ENCODE data around the gene CXCL8.

CXCL8 gene

GRCh38 chr4:73706811-73707210 lies 33.6 kb upstream of the CXCL8 start:
- Histone ChIP-seq H3K9me3 (ENCODE audit: insufficient read depth, low read length) (no peaks in the 10 kb centered on the region), H3K4me2 (ENCODE audit: low read length) (no peak overlapping the region), H3K27ac (ENCODE audit: low read length) (no peak overlapping the region), H4K20me1 (ENCODE audit: insufficient read depth, low read length) (no peaks in the 10 kb centered on the region), H3K9ac (ENCODE audit: low read length) (no peak overlapping the region), H3K27me3 (ENCODE audit: low read depth, low read length) (peaks cover 6% of the 10 kb centered on the region; the same call in 1 of the 2 replicates), H3K36me3 (replicated peaks; ENCODE audit: low read depth, low read length) (no peaks in the 10 kb centered on the region), H2AFZ (ENCODE audit: low read depth, low read length) (no peak overlapping the region), H3K4me1 (ENCODE audit: low read length) (no peaks in the 10 kb centered on the region), H3K4me3 (ENCODE audit: low read length) (no peak overlapping the region), H3K79me2 (ENCODE audit: low read length) (no peaks in the 10 kb centered on the region)
- TF ChIP-seq EZH2phosphoT487 (IDR thresholded peaks at IDR 0.05; ENCODE audit: low read depth) (no peak), CTCF (IDR thresholded peaks at IDR 0.05; ENCODE audit: low read depth, low read length) (no peak)

GRCh38 chr4:73707269-73707875 lies 33.0 kb upstream of the CXCL8 start:
- no peak for TF ChIP-seq CTCF (IDR thresholded peaks at IDR 0.05; ENCODE audit: low read depth, low read length)
- no peak for TF ChIP-seq EZH2phosphoT487 (IDR thresholded peaks at IDR 0.05; ENCODE audit: low read depth)
- Histone ChIP-seq H3K27ac (ENCODE audit: low read length) (no peak overlapping the region), H3K4me1 (ENCODE audit: low read length) (no peaks in the 10 kb centered on the region), H3K4me2 (ENCODE audit: low read length) (no peak overlapping the region), H3K79me2 (ENCODE audit: low read length) (no peaks in the 10 kb centered on the region), H2AFZ (ENCODE audit: low read depth, low read length) (no peak overlapping the region), H3K9me3 (ENCODE audit: insufficient read depth, low read length) (no peaks in the 10 kb centered on the region), H3K4me3 (ENCODE audit: low read length) (no peak overlapping the region), H3K9ac (ENCODE audit: low read length) (no peak overlapping the region), H4K20me1 (ENCODE audit: insufficient read depth, low read length) (no peaks in the 10 kb centered on the region), H3K36me3 (replicated peaks; ENCODE audit: low read depth, low read length) (no peaks in the 10 kb centered on the region), H3K27me3 (ENCODE audit: low read depth, low read length) (peaks cover 12% of the 10 kb centered on the region; the same call in 1 of the 2 replicates)

- Histone ChIP-seq H3K4me2 (ENCODE audit: low read length) (no peak overlapping the region), H3K4me1 (ENCODE audit: low read length) (no peaks in the 10 kb centered on the region), H3K9ac (ENCODE audit: low read length) (no peak overlapping the region), H3K4me3 (ENCODE audit: low read length) (no peak overlapping the region), H4K20me1 (ENCODE audit: insufficient read depth, low read length) (no peaks in the 10 kb centered on the region), H3K79me2 (ENCODE audit: low read length) (no peaks in the 10 kb centered on the region), H2AFZ (ENCODE audit: low read depth, low read length) (no peak overlapping the region), H3K9me3 (ENCODE audit: insufficient read depth, low read length) (no peaks in the 10 kb centered on the region), H3K36me3 (replicated peaks; ENCODE audit: low read depth, low read length) (no peaks in the 10 kb centered on the region), H3K27ac (ENCODE audit: low read length) (no peak overlapping the region), H3K27me3 (ENCODE audit: low read depth, low read length) (peaks cover 10% of the 10 kb centered on the region; the same call in 1 of the 2 replicates)
- TF ChIP-seq CTCF (IDR thresholded peaks at IDR 0.05; ENCODE audit: low read depth, low read length): no peak
- no peak for TF ChIP-seq EZH2phosphoT487 (IDR thresholded peaks at IDR 0.05; ENCODE audit: low read depth)
Observed at GRCh38 chr4:73707918-73708577, 32.3 kb upstream of the CXCL8 start.

- H3K27me3 ChIP-seq (ENCODE audit: low read depth, low read length): peaks cover 22% of the 10 kb centered on the region
- H3K4me2 ChIP-seq (ENCODE audit: low read length): no peak overlapping the region
- H3K4me1 ChIP-seq (ENCODE audit: low read length): no peaks in the 10 kb centered on the region
- H3K4me3 ChIP-seq (ENCODE audit: low read length): no peak overlapping the region
- no peaks in the 10 kb centered on the region for H3K79me2 ChIP-seq (ENCODE audit: low read length)
- no peak overlapping the region for H3K27ac ChIP-seq (ENCODE audit: low read length)
- H3K36me3 ChIP-seq (replicated peaks; ENCODE audit: low read depth, low read length): no peaks in the 10 kb centered on the region
- H4K20me1 ChIP-seq (ENCODE audit: insufficient read depth, low read length): no peaks in the 10 kb centered on the region
- no peak overlapping the region for H2AFZ ChIP-seq (ENCODE audit: low read depth, low read length)
- no peak for TF ChIP-seq CTCF (IDR thresholded peaks at IDR 0.05; ENCODE audit: low read depth, low read length)
- TF ChIP-seq EZH2phosphoT487 (IDR thresholded peaks at IDR 0.05; ENCODE audit: low read depth): no peak
- no peaks in the 10 kb centered on the region for H3K9me3 ChIP-seq (ENCODE audit: insufficient read depth, low read length)
- H3K9ac ChIP-seq (ENCODE audit: low read length): no peak overlapping the region
Observed at GRCh38 chr4:73709451-73710033, 30.8 kb upstream of the CXCL8 start.

Measured in OCI-LY3 (cell line).